Coronary artery (tissue), 2 donors: ENCODE results near the gene ZNF74.

Experiments
- DNase-seq: peaks from one replicate; pipeline ENCODE4 v3.0.0-alpha.2; 2017; ENCODE audit warnings: low spot score
- H3K27ac ChIP-seq, 2 donors: fragments of 200-600 bp; sonication (generic); one replicate each; pipeline ENCODE4 v1.5.1; 2016 to 2019
- H3K4me3 ChIP-seq: fragments of 200-600 bp; sonication (generic); 2 replicates; pipeline ENCODE4 v1.5.1; 2016; ENCODE audit warnings: mild to moderate bottlenecking, moderate library complexity
- TF ChIP-seq, protein P1 (sequence below): fragments of 200-600 bp; sonication (generic); IDR thresholded peaks from one replicate; pipeline ENCODE4 v1.5.1; 2019; ENCODE audit warnings: antibody characterized with exemption

The ZNF74 gene

DNA sequence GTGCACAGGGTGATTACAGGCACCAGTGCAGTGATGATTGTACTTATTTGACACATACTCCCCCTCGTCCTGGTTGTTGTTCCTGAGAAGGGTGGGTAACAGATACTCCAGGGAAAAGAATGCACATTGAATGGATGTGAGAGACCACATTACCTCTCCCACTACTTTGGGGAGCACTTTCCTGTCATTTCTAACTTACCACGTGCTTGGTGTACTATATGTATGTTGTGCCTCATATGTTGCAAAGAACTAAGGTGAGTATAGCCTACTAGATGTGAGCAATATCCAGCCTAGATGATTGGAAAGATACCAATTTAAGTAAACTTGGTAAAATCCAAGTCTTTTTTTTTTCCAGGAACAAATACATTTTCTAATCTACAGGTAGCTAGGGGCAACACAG lies 58.0 kb downstream of the ZNF74 start:
- TF ChIP-seq, protein P1, sequence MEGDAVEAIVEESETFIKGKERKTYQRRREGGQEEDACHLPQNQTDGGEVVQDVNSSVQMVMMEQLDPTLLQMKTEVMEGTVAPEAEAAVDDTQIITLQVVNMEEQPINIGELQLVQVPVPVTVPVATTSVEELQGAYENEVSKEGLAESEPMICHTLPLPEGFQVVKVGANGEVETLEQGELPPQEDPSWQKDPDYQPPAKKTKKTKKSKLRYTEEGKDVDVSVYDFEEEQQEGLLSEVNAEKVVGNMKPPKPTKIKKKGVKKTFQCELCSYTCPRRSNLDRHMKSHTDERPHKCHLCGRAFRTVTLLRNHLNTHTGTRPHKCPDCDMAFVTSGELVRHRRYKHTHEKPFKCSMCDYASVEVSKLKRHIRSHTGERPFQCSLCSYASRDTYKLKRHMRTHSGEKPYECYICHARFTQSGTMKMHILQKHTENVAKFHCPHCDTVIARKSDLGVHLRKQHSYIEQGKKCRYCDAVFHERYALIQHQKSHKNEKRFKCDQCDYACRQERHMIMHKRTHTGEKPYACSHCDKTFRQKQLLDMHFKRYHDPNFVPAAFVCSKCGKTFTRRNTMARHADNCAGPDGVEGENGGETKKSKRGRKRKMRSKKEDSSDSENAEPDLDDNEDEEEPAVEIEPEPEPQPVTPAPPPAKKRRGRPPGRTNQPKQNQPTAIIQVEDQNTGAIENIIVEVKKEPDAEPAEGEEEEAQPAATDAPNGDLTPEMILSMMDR: no peak
- no peak for DNase-seq

GRCh38 chr22:20453222-20453621 lies 59.3 kb downstream of the ZNF74 start:
- no peak for DNase-seq
- Histone ChIP-seq H3K4me3 (no peak overlapping the region), H3K27ac (no peak overlapping the region)
- TF ChIP-seq, protein P1: no peak

More for the DNA sequence above, 58.0 kb downstream of the ZNF74 start:
- Histone ChIP-seq H3K27ac (no peak overlapping the region), H3K4me3 (no peak overlapping the region)

- TF ChIP-seq, protein P1: no peak
These were observed 61.7 kb downstream of the ZNF74 start for GRCh38 chr22:20455709-20456063.

DNA sequence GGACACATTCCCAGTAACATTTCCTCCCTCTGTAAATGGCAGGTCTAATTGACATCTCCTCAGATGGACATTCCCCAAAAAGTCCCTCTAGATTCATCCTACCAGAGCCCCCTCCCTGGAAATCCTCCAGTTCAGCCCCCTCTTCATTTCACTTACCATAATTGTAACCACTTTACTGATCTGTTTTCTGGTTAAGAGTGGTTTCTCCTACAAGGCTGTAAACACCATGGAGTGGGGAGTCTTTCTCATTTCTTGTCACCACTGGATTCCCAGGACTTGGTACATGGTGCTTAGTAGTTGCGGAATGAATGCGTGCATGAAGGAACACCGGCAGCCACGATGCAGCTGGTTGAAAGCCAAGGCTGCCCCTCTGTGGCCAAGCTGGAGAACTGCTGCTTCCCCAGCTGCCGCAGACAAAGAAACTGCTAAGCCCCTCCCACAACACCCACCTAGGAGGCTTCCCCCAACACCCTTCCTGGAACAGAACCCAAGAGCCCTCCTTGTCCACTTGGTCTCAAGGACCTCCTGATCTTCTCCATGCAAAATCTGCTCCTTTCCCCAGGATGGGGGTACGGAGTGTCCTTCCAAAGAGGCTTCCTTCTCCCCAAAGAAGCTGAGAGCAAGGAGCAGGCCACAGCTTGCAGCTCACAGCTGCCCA lies 62.2 kb downstream of the ZNF74 start:
- TF ChIP-seq, protein P1: peak; percentile 77
- H3K27ac ChIP-seq: no peak overlapping the region
- no peak overlapping the region for H3K4me3 ChIP-seq
- DNase-seq: peak; percentile 84

More at GRCh38 chr22:20455709-20456063, 61.7 kb downstream of the ZNF74 start:
- Histone ChIP-seq H3K4me3 (no peak overlapping the region), H3K27ac (no peak overlapping the region)
- DNase-seq: no peak

DNA sequence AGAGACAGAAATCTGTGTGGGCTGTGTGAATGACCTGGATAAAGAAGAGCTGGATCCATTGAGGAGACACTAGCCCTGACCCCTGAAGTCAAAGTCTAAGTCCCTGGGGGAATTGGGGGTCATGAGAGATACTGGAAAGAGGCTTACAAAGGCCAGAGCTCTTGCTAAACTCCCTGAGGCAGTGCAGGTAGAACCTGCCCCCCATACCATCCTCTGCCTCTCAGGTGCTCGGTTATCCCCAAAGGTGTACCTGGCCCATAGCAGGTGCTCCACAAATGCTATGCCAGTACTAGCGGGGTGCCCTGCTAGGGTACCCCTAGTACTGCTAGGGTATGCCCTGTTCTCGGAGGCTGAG lies 62.7 kb downstream of the ZNF74 start:
- no peak overlapping the region for H3K4me3 ChIP-seq
- no peak for DNase-seq
- no peak overlapping the region for H3K27ac ChIP-seq
- TF ChIP-seq, protein P1: no peak

DNA sequence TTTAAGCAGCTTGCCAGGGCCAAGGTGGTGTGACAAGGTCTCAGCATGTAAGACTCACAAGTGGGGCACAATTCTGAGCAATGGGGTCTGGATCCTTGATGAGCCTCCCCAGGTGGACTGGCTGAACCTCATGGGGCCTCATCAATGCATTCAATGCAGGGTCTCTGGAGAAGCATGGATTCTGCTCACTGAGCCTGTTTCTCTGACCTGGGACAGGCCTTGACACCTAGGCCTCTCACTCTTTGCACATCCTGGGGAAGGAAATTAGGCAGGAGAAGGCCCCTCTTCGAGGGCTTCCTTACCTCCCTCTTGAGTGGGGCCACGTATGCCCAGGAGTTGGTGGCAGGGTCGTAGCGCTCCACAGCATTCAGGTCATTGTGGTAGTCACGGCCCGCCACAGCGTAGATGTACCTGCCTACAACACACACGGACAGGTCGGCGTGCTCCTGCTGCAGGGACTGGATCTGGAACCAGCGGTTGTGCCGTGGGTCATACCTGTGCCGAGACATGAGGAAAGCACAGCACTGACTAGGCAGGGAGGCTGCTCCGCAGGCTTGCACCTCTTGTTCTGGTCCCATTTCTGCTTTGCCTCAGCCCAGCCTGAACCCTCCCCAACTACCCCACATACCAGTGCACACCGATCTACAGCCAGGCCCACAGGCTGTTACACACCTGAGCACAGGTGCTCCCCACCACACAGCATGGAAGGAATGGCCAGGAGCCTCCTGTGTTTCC lies 63.7 kb downstream of the ZNF74 start:
- Histone ChIP-seq H3K4me3 (no peak overlapping the region), H3K27ac (no peak overlapping the region)
- TF ChIP-seq, protein P1: no peak
- DNase-seq: no peak
